ENCODE measurements around the gene FZR1.

GRCh38 chr19:3494559-3494958, 11.6 kb upstream of the FZR1 start:
- no peak for TF ChIP-seq ZNF788 (CRISPR knock-in tag; IDR thresholded peaks at IDR 0.05; ENCODE audit: borderline replicate concordance)
- no peak for TF ChIP-seq CBFB (CRISPR knock-in tag; IDR thresholded peaks at IDR 0.05)
- no peak for TF ChIP-seq ZNF124 (CRISPR knock-in tag; IDR thresholded peaks at IDR 0.05)
- no peak for TF ChIP-seq ZHX1 (CRISPR knock-in tag; IDR thresholded peaks at IDR 0.05; ENCODE audit: low read depth)

Measured in HepG2 (cell line).